Stimulated activated CD4-positive, alpha-beta T cell treated with anti-CD3 and anti-CD28 coated beads, Interleukin-2, amount 100 ng/mL, for 48 hours (primary cell): Measurements from ENCODE around the gene SLC32A1.
A peak's percentile ranks its signal among the peaks of the same experiment; 100 is the strongest.

Experiments
- DNase-seq, 2 donors: peaks; one replicate each; pipeline ENCODE4 v3.0.0-alpha.2; 2020

The SLC32A1 gene

GRCh38 chr20:38723848-38724625 is at the start of gene SLC32A1:
Gene SLC32A1, plus strand, starts transcription at chr20:38724486. Its CDS starts 239 bp downstream, at chr20:38724725.
- DNase-seq: no peak

GRCh38 chr20:38674765-38675133 is 49.5 kb upstream of the SLC32A1 start:
- DNase-seq: no peak

- DNase-seq: no peak
Measured at GRCh38 chr20:38676576-38676975, 47.7 kb upstream of the SLC32A1 start.

- peak in 1 of 2 donors; percentile 16 for DNase-seq
Measured at GRCh38 chr20:38680500-38681306, 43.6 kb upstream of the SLC32A1 start.

GRCh38 chr20:38685271-38685670 is 39.0 kb upstream of the SLC32A1 start:
- DNase-seq: no peak

- DNase-seq: peak; percentile 28 to 35
Measured at GRCh38 chr20:38685853-38686473, 38.3 kb upstream of the SLC32A1 start.

- DNase-seq: peak; percentile 45 to 49
Measured at GRCh38 chr20:38692436-38693411, 31.6 kb upstream of the SLC32A1 start.

- no peak for DNase-seq
Measured at GRCh38 chr20:38697306-38697705, 27.0 kb upstream of the SLC32A1 start.

- DNase-seq: no peak
Measured at GRCh38 chr20:38698541-38698940, 25.7 kb upstream of the SLC32A1 start.

- DNase-seq: no peak
Measured at GRCh38 chr20:38700141-38700540, 24.1 kb upstream of the SLC32A1 start.

- no peak for DNase-seq
Measured at GRCh38 chr20:38700926-38701325, 23.4 kb upstream of the SLC32A1 start.

- DNase-seq: no peak
Measured at GRCh38 chr20:38703526-38703925, 20.8 kb upstream of the SLC32A1 start.

GRCh38 chr20:38704136-38704535 is 20.1 kb upstream of the SLC32A1 start:
- DNase-seq: no peak

- DNase-seq: no peak
Measured at GRCh38 chr20:38706509-38706908, 17.8 kb upstream of the SLC32A1 start.

- no peak for DNase-seq
Measured at GRCh38 chr20:38714308-38714707, 10.0 kb upstream of the SLC32A1 start.

- no peak for DNase-seq
Measured at GRCh38 chr20:38715646-38716045, 8.6 kb upstream of the SLC32A1 start.

- DNase-seq: no peak
Measured at GRCh38 chr20:38722683-38723016, 1.6 kb upstream of the SLC32A1 start.

- no peak for DNase-seq
Measured at GRCh38 chr20:38723017-38723847, 1.1 kb upstream of the SLC32A1 start.

GRCh38 chr20:38724626-38725147 is 401 bp downstream of the SLC32A1 start:
- no peak for DNase-seq

- no peak for DNase-seq
Measured at GRCh38 chr20:38725148-38725901, 1.0 kb downstream of the SLC32A1 start.
